BJ (cell line): ENCODE measurements around the gene ACAP3. TPM values are rescaled to one million over a fixed set of nuclear protein-coding genes. Genes with fewer than 3 reads are reported as not detected.

Experiments
- CTCF ChIA-PET: fragments of 350-600 bp; formaldehyde crosslinking; extraction: SDS; loops from one replicate; lab custom pipeline; 2021; ENCODE audit warnings: antibody characterized with exemption, inconsistent platforms; lab: Yijun Ruan, JAX
- POLR2A ChIA-PET: fragments of 300-600 bp; sonication (Branson Sonifier 250); formaldehyde crosslinking; extraction: SDS; loops from one replicate; lab custom pipeline; 2021; ENCODE audit warnings: antibody characterized with exemption; lab: Charles Lee
- DNase-seq: peaks from one replicate; pipeline ENCODE4 v3.0.0-alpha.2; 2011; ENCODE audit warnings: low read depth
- H3K27me3 ChIP-seq: 2 replicates; pipeline ENCODE4 v1.6.0; 2011; ENCODE audit warnings: low read length; ENCODE audit not compliant: control insufficient read depth, insufficient read depth
- H3K36me3 ChIP-seq: 2 replicates; pipeline ENCODE4 v1.5.1; 2011; ENCODE audit warnings: low read length; ENCODE audit not compliant: control insufficient read depth, insufficient read depth
- H3K4me3 ChIP-seq: 2 replicates; pipeline ENCODE4 v1.5.1; 2011; ENCODE audit warnings: low read depth, mild to moderate bottlenecking, control low read depth, low read length
- CTCF ChIP-seq: IDR thresholded peaks from 2 replicates; pipeline ENCODE4 v1.5.1; 2011; ENCODE audit warnings: low read depth, mild to moderate bottlenecking, control low read depth, inconsistent platforms, low read length, moderate library complexity; ENCODE audit not compliant: insufficient read depth
- polyA plus RNA-seq: library from polyadenylated mRNA; depleted of rRNA; stranded (reverse); fragments of >200 nt; gene quantifications from 2 replicates; pipeline ENCODE4 v1.2.3, GENCODE V29; 2011

Gene ACAP3
- polyA plus RNA-seq, 1 experiment: 33.9 TPM

- DNase-seq: no peak
- no peak for TF ChIP-seq CTCF
- Histone ChIP-seq H3K36me3 (peaks cover 2% of the 10 kb centered on the region), H3K4me3 (no peak overlapping the region), H3K27me3 (no peaks in the 10 kb centered on the region)
- ChIA-PET POLR2A (no interaction called here), CTCF (interaction anchor here (0.7 to 2.5 kb wide), 2 partner anchors 125 to 267 kb away, joined by 3 to 10 read pairs; no protein-coding TSS in a partner anchor)
Observed at GRCh38 chr1:1247341-1247913, 60.3 kb downstream of the ACAP3 start.

GRCh38 chr1:1246577-1247340, 61.0 kb downstream of the ACAP3 start, which contains the start of gene C1QTNF12:
C1QTNF12 (minus strand) TSS chr1:1246722; CDS start chr1:1246690, 32 bp downstream.
- CTCF ChIA-PET: interaction anchor here (2.5 kb wide), 1 partner anchor 125 kb away, joined by 10 read pairs; no protein-coding TSS in a partner anchor
- no peak within 1 kb of the TSS for H3K4me3 ChIP-seq

GRCh38 chr1:1245817-1246576, 61.7 kb downstream of the ACAP3 start:
- no peak overlapping the region for H3K4me3 ChIP-seq
- TF ChIP-seq CTCF: no peak
- no peaks in the 10 kb centered on the region for H3K27me3 ChIP-seq
- DNase-seq: no peak
- H3K36me3 ChIP-seq: peaks cover 1% of the 10 kb centered on the region; the same call in 1 of the 2 replicates
- ChIA-PET POLR2A (no interaction called here), CTCF (interaction anchor here (2.5 kb wide), 1 partner anchor 124 kb away, joined by 10 read pairs; no protein-coding TSS in a partner anchor)

More at GRCh38 chr1:1246577-1247340, 61.0 kb downstream of the ACAP3 start, which contains the start of gene C1QTNF12:
- H3K27me3 ChIP-seq: no peaks in the 10 kb centered on the region
- no peak for TF ChIP-seq CTCF
- POLR2A ChIA-PET: no interaction called here
- H3K36me3 ChIP-seq: peaks cover 1% of the 10 kb centered on the region; the same call in 1 of the 2 replicates
- no peak for DNase-seq

- ChIA-PET POLR2A (no interaction called here), CTCF (interaction anchor here (2.5 kb wide), 1 partner anchor 123 kb away, joined by 10 read pairs; no protein-coding TSS in a partner anchor)
- H3K27me3 ChIP-seq: no peaks in the 10 kb centered on the region
- no peaks in the 10 kb centered on the region; the same call in 1 of the 2 replicates for H3K36me3 ChIP-seq
- TF ChIP-seq CTCF: no peak
- H3K4me3 ChIP-seq: no peak overlapping the region
- DNase-seq: no peak
Observed at GRCh38 chr1:1245178-1245816, 62.4 kb downstream of the ACAP3 start.
